GM19099 (cell line): ENCODE data around the gene CD24.

Source experiments
- POLR2A ChIP-seq: IDR thresholded peaks from 3 replicates; pipeline ENCODE4 v1.6.1; 2011; ENCODE audit warnings: low read depth; ENCODE audit not compliant: insufficient read length; ENCODE audit errors: extremely low read depth

Gene CD24

DNA sequence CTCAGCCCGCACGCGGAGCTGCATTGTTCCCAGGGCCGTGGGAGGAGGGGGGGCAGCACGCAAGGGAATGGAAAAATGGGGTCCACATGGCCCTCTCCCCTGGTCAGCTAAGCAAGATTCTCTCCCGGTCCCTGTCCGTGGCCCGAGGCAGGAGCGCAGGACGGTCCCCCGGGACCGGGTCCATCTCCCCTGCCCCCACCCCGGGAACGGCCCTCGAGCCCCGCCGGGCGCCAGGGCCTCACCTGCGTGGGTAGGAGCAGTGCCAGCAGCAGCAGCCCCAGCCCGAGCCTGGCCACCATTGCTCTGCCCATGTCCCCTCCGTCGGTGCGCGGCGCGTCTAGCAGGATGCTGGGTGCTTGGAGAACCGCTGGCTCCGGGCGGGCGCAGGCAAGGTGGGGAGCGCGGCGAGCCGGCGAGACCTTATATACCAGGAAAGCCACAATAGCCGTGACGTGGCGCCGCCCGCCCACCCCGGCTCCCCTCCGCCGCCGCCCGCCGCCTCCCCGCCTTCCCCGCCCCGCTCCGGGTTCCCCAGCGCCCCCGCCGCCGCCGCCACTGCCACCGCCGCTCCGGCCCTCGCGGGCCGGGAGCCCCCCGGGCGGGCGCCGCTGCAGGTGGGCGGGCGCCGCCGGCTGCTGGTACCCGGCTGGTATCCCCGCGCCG lies at the start of gene CD24:
Gene CD24, minus strand, starts transcription at position 394 of the 663 bp plus-strand sequence. Its CDS starts 83 bp downstream, at position 311.
- TF ChIP-seq POLR2A, result peak; percentile 40

- no peak for TF ChIP-seq POLR2A
These were observed 47.1 kb upstream of the CD24 start for GRCh38 chr6:107021446-107022185.

DNA sequence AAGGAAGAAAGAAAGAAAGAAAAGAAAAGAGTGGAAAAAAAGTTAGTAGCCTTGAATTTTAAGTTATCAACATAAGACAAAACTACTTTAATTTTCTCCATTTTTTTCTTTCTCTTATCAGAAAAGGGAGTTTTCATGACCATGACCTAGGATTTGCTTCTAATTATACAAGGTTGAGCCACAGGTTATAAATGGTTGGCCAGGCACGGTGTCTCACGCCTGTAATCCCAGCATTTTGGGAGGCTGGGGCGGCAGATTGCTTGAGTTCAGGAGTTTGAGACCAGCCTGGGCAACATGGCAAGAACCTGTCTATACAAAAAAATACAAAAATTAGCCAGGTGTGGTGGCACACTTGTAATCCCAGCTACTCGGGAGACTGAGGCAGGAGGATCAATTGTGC lies 45.7 kb upstream of the CD24 start:
- no peak for TF ChIP-seq POLR2A

DNA sequence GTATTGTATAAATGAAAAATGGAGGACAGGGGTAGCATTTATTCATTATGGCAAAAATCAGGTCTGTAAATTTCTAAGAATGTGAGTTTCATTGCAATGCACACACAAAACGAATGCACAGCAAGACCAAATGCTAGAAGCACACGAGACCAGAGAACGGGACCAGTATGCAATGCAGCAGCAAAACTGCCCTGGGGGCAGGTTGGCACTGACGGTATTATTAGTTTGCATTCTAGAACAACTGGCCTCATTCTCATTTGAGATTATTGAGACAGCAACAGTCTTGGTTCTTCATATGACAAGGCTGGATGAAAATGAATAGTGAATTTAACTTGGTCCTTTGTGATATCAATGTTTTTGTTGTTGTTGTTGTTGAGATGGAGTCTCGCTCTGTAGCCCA lies 44.5 kb upstream of the CD24 start:
- TF ChIP-seq POLR2A, result no peak

DNA sequence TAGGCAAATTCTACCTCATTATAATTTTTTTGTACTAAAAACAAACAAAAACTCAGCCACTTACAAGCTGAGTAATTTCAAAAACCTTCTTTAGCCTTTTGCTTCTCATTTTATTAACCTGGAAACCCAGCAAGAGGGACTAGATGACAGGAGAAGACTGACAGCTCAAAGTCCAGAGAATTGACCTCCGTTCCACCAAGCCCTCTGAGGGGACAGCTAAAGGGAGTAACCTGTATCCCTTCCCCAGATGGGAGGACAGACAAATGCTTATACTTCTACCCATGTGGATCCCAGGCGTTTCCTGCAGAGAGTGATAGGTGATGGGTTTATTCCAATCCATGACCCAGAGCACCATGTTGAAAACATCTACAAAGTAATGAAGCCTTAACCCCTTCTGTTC lies 35.0 kb upstream of the CD24 start:
- TF ChIP-seq POLR2A, result no peak

GRCh38 chr6:106997392-106998158 lies 23.0 kb upstream of the CD24 start:
- no peak for TF ChIP-seq POLR2A

DNA sequence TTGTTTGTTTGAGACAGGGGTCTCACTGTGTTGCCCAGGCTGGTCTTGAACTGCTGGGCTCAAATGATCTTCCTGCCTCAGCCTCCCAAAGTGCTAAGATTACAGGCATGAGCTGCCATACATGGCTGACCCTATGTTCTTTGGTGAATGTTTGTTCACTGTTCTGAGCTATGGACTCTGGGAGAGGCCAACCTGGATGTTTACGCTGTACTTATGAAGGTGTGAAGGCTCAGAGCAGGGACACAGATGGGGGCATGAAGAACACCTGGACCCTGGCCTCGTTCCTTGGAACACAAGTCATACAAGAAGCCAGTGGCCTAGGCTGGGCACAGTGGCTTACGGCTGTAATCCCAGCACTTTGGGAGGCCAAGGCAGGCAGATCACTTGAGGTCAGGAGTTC lies 21.1 kb upstream of the CD24 start:
- TF ChIP-seq POLR2A, result no peak

- no peak for TF ChIP-seq POLR2A
These were observed 14.1 kb upstream of the CD24 start for GRCh38 chr6:106988664-106989063.

- no peak for TF ChIP-seq POLR2A
These were observed 7.4 kb upstream of the CD24 start for GRCh38 chr6:106981926-106982325.

DNA sequence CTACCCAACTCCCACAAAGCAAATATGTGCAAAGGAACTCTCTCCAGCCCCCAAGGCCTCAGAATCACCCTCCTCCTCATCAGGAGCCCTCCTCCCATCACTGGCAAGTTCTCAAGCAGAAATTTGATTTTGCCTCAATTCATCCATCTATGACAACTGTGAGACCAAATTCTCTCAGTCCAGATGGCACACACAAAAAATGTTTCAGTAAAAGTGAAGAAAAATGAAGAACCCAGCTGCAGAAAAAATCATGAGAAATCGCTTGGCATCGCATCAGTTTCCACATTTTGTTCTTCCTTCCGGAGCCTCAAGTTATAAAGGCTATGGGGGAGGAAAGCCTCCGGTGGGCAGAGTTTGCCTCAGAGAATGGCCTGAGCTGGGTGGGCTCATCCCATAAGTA lies 6.4 kb upstream of the CD24 start:
- TF ChIP-seq POLR2A, result no peak

- no peak for TF ChIP-seq POLR2A
These were observed 4.9 kb upstream of the CD24 start for GRCh38 chr6:106979435-106979884.

DNA sequence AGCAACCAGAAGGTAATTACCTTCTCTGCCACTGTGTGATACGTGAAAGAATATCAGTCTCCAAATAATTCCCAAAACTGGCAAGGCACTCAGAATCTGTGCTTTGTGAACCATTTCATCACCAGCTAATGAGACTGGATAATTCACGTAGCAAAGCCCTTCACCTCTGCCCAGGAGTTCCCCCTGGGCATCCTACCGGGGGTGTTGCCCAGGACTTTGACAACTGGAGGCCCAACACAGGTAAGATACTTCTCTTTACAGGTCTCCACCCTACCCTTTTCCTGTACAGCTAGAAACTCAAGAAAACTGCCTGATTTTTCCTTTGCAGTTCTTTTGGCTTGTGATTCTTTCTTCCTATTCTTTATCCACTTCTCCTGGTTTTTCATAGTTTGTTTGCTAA lies 2.7 kb upstream of the CD24 start:
- TF ChIP-seq POLR2A, result no peak

GRCh38 chr6:106976270-106976669 lies 1.7 kb upstream of the CD24 start:
- TF ChIP-seq POLR2A, result no peak

GRCh38 chr6:106975738-106976064 lies 1.2 kb upstream of the CD24 start:
- no peak for TF ChIP-seq POLR2A

- TF ChIP-seq POLR2A, result no peak
These were observed 639 bp upstream of the CD24 start for GRCh38 chr6:106974999-106975737.
